Right lobe of liver (tissue), 4 donors: ENCODE measurements around the gene DCTD.

Source experiments
- POLR2A ChIP-seq: fragments of 450-650 bp; IDR thresholded peaks from one replicate; pipeline ENCODE4 v1.6.1; 2017; ENCODE audit warnings: antibody characterized with exemption, mild to moderate bottlenecking
- TF ChIP-seq, protein P1 (sequence below), 4 donors: fragments of 200-600 bp in 3 of 4; fragments of 450-650 bp in 1 of 4; IDR thresholded peaks; one replicate each; pipeline versions ENCODE4 v1.5.1 to v1.8.0; 2016 to 2022; ENCODE audit warnings: antibody characterized with exemption in 4 of 4, mild to moderate bottlenecking in 2 of 4
- donor health status: DM: no; HTN: no; CAD: no.
- donor health status: DM: no; HTN: no; CAD: no.
- donor health status: DM: no; HTN: yes; CAD: no.

DNA sequence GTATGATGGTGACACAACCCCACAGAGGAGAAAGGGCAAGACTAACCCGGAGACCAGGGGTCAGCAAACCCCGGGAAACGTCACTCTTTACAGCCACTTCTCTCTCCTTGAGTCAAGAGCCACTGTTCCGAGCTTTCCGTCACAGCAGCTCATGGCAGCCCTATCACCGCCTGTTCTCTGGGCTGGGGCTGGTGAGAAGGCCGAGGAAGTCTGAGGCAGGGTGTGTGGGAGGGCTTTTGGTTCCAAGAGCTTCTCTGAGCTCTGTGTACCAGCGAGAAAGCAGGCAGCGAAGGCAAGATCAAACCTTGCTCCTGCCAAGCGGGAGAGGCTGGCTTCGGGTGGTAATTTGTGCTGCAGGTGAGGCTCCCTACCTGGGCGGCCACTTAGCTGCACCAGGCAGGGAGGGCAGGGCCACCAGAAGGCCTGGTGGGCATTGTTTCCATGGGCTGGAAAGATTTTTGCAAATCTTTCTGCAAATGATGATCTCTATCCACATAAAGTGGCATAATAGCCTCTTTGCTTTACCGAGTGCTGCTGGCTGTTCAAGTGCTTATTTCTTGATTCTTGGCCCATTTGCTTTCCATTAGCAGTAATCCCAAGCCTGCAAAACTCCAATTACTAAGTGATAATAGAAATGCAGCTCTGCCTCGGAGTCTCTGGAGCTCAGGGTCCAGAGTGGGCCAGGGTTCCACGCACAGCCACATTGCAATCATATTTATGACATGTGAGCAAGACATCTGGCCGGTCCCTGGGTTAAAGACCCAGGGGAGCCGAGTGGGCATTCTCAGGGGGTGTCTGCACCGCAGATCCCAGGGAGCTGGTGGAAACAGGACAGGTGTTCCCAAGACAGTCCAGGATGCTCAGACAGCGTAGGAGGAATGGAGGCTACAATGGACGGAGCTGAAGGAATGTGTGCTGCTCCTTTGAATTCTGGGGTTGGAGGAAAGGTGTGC, 41.5 kb downstream of the DCTD start:
- TF ChIP-seq, protein P1, sequence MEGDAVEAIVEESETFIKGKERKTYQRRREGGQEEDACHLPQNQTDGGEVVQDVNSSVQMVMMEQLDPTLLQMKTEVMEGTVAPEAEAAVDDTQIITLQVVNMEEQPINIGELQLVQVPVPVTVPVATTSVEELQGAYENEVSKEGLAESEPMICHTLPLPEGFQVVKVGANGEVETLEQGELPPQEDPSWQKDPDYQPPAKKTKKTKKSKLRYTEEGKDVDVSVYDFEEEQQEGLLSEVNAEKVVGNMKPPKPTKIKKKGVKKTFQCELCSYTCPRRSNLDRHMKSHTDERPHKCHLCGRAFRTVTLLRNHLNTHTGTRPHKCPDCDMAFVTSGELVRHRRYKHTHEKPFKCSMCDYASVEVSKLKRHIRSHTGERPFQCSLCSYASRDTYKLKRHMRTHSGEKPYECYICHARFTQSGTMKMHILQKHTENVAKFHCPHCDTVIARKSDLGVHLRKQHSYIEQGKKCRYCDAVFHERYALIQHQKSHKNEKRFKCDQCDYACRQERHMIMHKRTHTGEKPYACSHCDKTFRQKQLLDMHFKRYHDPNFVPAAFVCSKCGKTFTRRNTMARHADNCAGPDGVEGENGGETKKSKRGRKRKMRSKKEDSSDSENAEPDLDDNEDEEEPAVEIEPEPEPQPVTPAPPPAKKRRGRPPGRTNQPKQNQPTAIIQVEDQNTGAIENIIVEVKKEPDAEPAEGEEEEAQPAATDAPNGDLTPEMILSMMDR (IDR thresholded peaks at IDR 0.05): no peak
- TF ChIP-seq POLR2A: no peak
